A549 (cell line): ENCODE measurements around the gene FPR1. TPM values are rescaled to one million over a fixed set of nuclear protein-coding genes. Genes with fewer than 3 reads are reported as not detected.
A peak's percentile ranks its signal among the peaks of the same experiment; 100 is the strongest.

Source experiments
- ATAC-seq, 2 experiments: fragments of 200-7000 bp in 1 of 2; fragments of >200 bp in 1 of 2; cut with Nextera tagmentation in 1 of 2; cut with Tn5 transposase in 1 of 2; 3 replicates each; pipeline versions ENCODE4 v1.8.0 to v1.9.1; 2018 to 2020; ENCODE audit warnings: mild to moderate bottlenecking in 1 of 2, moderate library complexity in 1 of 2
- CTCF ChIA-PET: fragments of 300-600 bp; sonication (Branson Sonifier 250); formaldehyde crosslinking; extraction: SDS; loops from one replicate; lab custom pipeline; 2021; ENCODE audit warnings: antibody characterized with exemption, inconsistent platforms; lab: Yijun Ruan, JAX
- POLR2A ChIA-PET: fragments of 350-600 bp; formaldehyde crosslinking; extraction: SDS; loops from one replicate; lab custom pipeline; 2021; ENCODE audit warnings: antibody characterized with exemption, inconsistent platforms; lab: Yijun Ruan, JAX
- DNase-seq, 2 experiments: peaks; one replicate each; pipeline versions ENCODE4 v3.0.0 to v3.0.0-alpha.2; 2011 to 2016; ENCODE audit warnings: low read depth in 1 of 2, low spot score in 1 of 2
- FAIRE-seq: peaks from 2 replicates; lab custom pipeline; 2011; peaks lifted over from hg19 to GRCh38; lab: Jason Lieb, UNC
- H3K27ac ChIP-seq, 2 experiments: fragments of >200 bp; sonication (Bioruptor Twin); formaldehyde crosslinking; 3 replicates each; pipeline ENCODE4 v1.5.1; 2016 to 2017
- H3K4me1 ChIP-seq: fragments of >200 bp; sonication (Bioruptor Twin); formaldehyde crosslinking; 3 replicates; pipeline ENCODE4 v1.6.1; 2016
- H3K4me2 ChIP-seq: fragments of >200 bp; sonication (Bioruptor Twin); formaldehyde crosslinking; 3 replicates; pipeline ENCODE4 v1.6.1; 2016
- H3K4me3 ChIP-seq: fragments of >200 bp; sonication (Bioruptor Twin); formaldehyde crosslinking; 3 replicates; pipeline ENCODE4 v1.5.1; 2016
- H3K9me3 ChIP-seq: fragments of >200 bp; sonication (Bioruptor Twin); formaldehyde crosslinking; 3 replicates; pipeline ENCODE4 v1.6.1; 2016
- CEBPB ChIP-seq, 2 experiments: fragments of >200 bp in 1 of 2; sonication (Bioruptor Twin) in 1 of 2; formaldehyde crosslinking in 1 of 2; IDR thresholded peaks; 2 replicates each; pipeline ENCODE4 v1.6.1; 2012 to 2016
- JUN ChIP-seq, 2 experiments: fragments of >200 bp; sonication (Bioruptor Twin); formaldehyde crosslinking; IDR thresholded peaks; 2 replicates in 1 of 2; 3 replicates in 1 of 2; pipeline ENCODE4 v1.6.1; 2016 to 2017
- NPAS2 ChIP-seq: fragments of 250-450 bp; sonication (Bioruptor Pico); IDR thresholded peaks from 2 replicates; pipeline ENCODE4 v1.8.0; 2022; ENCODE audit warnings: mild to moderate bottlenecking, moderate library complexity, borderline replicate concordance
- PHF8 ChIP-seq: fragments of 200-600 bp; sonication (generic); IDR thresholded peaks from 2 replicates; pipeline ENCODE4 v1.6.1; 2016; ENCODE audit warnings: low read depth, mild to moderate bottlenecking, antibody characterized with exemption, moderate library complexity, borderline replicate concordance
- POLR2AphosphoS2 ChIP-seq: conservative IDR thresholded peaks from 2 replicates; pipeline ENCODE4 v1.6.1; 2012; ENCODE audit warnings: low read length, improper control_type of control experiment, inconsistent platforms
- SREBF2 ChIP-seq: fragments of 450-650 bp; IDR thresholded peaks from 2 replicates; pipeline ENCODE4 v1.6.1; 2014; ENCODE audit warnings: mild to moderate bottlenecking, moderate library complexity
- ZC3H11A ChIP-seq: fragments of 450-650 bp; IDR thresholded peaks from 2 replicates; pipeline ENCODE4 v1.6.1; 2014; ENCODE audit warnings: antibody characterized with exemption, mild to moderate bottlenecking
- WGBS: methylation state at CpG from one replicate; pipeline ENCODE4 v1.1.6; 2017; ENCODE audit errors: missing lambda C conversion rate; 5-methylcytosine and 5-hydroxymethylcytosine counted together
- polyA plus RNA-seq, 4 experiments: library from polyadenylated mRNA; depleted of rRNA in 3 of 4; stranded (reverse); fragments of >200 nt; fragmentation: RNase III in 1 of 4; extraction: RNeasy Plus Mini Kit Qiagen cat#74134 plus additional on column Dnase treatment in 1 of 4; gene quantifications; 2 replicates in 3 of 4; 3 replicates in 1 of 4; pipeline ENCODE4 v1.2.3, GENCODE V29; 2011 to 2017
- TF ChIP-seq, protein P1 (sequence below): fragments of >200 bp; sonication (Bioruptor Twin); formaldehyde crosslinking; IDR thresholded peaks from 3 replicates; pipeline ENCODE4 v1.5.1; 2016
- TF ChIP-seq, protein P2 (sequence below): IDR thresholded peaks from 2 replicates; pipeline ENCODE4 v1.6.1; 2012
- TF ChIP-seq, protein P3 (sequence below): fragments of 250-450 bp; sonication (Bioruptor Pico); IDR thresholded peaks from 2 replicates; pipeline ENCODE4 v1.5.0; 2020; ENCODE audit warnings: low read depth, mild to moderate bottlenecking, moderate library complexity

Gene FPR1
- polyA plus RNA-seq, 2 of the 4 experiments (the other 2 are of a cell fraction), result not detected

DNA sequence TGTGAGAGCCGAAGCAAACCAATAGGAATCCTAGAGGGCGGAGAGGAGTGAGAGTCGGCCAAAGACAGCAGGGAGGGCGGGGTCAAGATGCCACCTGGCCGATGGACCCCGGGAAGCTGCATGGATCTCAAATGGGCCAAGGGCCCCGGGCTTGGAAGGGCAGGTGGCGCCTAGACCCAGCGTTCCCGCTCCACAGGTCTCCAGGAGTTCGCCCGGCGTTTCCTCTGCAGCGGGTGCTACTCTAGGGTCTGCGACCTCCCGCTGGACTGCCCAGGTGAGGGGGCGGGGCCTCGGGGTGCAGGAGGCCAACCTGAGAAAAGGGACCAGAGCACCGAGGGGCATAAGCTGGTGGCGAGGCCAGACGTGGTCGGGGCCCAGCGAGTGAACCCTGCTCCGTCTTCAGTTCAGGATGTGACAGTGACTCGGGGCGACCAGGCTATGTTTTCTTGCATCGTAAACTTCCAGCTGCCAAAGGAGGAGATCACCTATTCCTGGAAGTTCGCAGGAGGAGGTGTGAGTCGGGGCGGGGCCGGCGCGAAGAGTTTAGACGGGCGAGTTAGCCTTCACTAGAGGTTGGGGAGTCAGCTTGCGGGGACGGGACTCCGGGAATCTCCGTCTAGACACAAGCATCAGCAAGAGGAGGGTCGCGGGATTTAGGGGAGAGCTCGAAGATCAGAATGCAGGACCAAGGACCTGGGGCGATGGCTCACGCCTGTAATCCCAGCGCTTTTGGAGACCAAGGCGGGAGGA lies 48.7 kb downstream of the FPR1 start:
- Histone ChIP-seq H3K9me3 (no peaks in the 10 kb centered on the region), H3K27ac (peak overlapping the region in 1 of 2 experiments; percentile 96; a peak in 3 of 6 replicates), H3K4me3 (no peak overlapping the region), H3K4me2 (no peak overlapping the region; the same call in 2 of the 3 replicates), H3K4me1 (peaks cover 28% of the 10 kb centered on the region; the same call in 2 of the 3 replicates)
- ATAC-seq, result peak; percentile 3 to 5; a peak in 3 of 6 replicates
- no peak for FAIRE-seq
- ChIA-PET POLR2A (interaction anchor here (0.7 to 2.6 kb wide), 4 partner anchors 14 to 385 kb away, joined by 3 to 29 read pairs (median 4); no protein-coding TSS in a partner anchor), CTCF (interaction anchor here (0.7 to 3.5 kb wide), 6 partner anchors 8 to 308 kb away, joined by 3 to 28 read pairs (median 7); partner anchors contain the start of gene SPACA6)
- no peak for TF ChIP-seq CEBPB (IDR thresholded peaks at IDR 0.05)
- TF ChIP-seq, protein P1, sequence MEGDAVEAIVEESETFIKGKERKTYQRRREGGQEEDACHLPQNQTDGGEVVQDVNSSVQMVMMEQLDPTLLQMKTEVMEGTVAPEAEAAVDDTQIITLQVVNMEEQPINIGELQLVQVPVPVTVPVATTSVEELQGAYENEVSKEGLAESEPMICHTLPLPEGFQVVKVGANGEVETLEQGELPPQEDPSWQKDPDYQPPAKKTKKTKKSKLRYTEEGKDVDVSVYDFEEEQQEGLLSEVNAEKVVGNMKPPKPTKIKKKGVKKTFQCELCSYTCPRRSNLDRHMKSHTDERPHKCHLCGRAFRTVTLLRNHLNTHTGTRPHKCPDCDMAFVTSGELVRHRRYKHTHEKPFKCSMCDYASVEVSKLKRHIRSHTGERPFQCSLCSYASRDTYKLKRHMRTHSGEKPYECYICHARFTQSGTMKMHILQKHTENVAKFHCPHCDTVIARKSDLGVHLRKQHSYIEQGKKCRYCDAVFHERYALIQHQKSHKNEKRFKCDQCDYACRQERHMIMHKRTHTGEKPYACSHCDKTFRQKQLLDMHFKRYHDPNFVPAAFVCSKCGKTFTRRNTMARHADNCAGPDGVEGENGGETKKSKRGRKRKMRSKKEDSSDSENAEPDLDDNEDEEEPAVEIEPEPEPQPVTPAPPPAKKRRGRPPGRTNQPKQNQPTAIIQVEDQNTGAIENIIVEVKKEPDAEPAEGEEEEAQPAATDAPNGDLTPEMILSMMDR, result no peak
- TF ChIP-seq NPAS2 (CRISPR knock-in tag), result no peak
- 0 out of 2 replicates have a peak, but pooled peaks have one; percentile 6 for TF ChIP-seq ZC3H11A
- no peak for TF ChIP-seq POLR2AphosphoS2
- DNase-seq, result no peak
- WGBS, result 89% methylated on average over 46 of the region's 46 CpGs

DNA sequence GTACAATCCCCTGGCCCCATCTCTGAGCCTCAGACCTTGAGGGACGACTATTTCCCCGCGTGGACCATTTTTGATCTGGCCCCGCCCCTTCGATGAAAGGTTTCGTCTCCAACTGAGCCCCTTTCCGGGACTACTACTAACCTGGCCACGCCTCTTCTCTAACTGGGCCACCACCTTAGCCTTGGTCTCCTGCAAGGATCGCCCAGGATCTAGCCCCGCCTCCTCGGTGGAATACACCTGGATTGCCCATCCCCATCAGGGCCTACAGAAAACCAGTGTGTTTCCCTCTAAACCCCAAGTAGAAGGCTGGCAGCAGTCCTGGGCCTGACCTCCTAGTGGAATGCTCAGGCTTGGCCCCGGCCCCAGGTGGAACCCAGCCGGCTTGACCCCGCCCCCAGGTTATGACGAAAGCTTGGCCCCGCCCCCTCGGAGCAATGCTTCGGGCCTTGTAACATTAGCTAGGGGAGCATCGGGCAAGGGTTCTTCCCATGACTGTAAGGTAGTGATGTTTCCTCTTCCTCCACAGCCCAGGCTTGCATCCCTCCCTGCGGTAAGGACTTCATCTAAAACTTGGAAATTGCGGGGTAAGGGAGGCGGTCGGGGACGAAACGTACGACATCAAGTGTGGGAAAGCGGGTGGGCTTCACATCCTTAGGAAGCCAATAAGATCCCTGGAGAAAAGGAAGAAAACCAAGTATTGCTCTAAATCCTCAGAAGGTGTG lies 49.4 kb downstream of the FPR1 start:
- Histone ChIP-seq H3K4me2 (no peak overlapping the region), H3K4me1 (peaks cover 28% of the 10 kb centered on the region; the same call in 2 of the 3 replicates), H3K27ac (0 out of 6 replicates have a peak overlapping the region, but pooled peaks of 1 of the 2 experiments have one; percentile 3), H3K9me3 (no peaks in the 10 kb centered on the region), H3K4me3 (no peak overlapping the region)
- ChIA-PET CTCF (interaction anchor here (1.3 to 3.5 kb wide), 3 partner anchors 7 to 307 kb away, joined by 4 to 28 read pairs (median 14); no protein-coding TSS in a partner anchor), POLR2A (interaction anchor here (1.1 to 2.6 kb wide), 2 partner anchors 13 kb away, joined by 3 to 29 read pairs; no protein-coding TSS in a partner anchor)
- DNase-seq (peak; percentile 71 to 74), FAIRE-seq (no peak), ATAC-seq (peak; percentile 31 to 45)
- TF ChIP-seq PHF8, result no peak
- TF ChIP-seq JUN (IDR thresholded peaks at IDR 0.05), result peak in 1 of 2 experiments; percentile 31; a peak in 2 of 5 replicates
- TF ChIP-seq, protein P2, sequence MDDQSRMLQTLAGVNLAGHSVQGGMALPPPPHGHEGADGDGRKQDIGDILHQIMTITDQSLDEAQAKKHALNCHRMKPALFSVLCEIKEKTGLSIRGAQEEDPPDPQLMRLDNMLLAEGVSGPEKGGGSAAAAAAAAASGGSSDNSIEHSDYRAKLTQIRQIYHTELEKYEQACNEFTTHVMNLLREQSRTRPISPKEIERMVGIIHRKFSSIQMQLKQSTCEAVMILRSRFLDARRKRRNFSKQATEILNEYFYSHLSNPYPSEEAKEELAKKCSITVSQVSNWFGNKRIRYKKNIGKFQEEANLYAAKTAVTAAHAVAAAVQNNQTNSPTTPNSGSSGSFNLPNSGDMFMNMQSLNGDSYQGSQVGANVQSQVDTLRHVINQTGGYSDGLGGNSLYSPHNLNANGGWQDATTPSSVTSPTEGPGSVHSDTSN, result 0 out of 2 replicates have a peak, but pooled peaks have one; percentile 11
- TF ChIP-seq, protein P3, sequence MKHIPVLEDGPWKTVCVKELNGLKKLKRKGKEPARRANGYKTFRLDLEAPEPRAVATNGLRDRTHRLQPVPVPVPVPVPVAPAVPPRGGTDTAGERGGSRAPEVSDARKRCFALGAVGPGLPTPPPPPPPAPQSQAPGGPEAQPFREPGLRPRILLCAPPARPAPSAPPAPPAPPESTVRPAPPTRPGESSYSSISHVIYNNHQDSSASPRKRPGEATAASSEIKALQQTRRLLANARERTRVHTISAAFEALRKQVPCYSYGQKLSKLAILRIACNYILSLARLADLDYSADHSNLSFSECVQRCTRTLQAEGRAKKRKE (CRISPR knock-in tag), result no peak
- 88% methylated on average over 21 of the region's 27 CpGs for WGBS

DNA sequence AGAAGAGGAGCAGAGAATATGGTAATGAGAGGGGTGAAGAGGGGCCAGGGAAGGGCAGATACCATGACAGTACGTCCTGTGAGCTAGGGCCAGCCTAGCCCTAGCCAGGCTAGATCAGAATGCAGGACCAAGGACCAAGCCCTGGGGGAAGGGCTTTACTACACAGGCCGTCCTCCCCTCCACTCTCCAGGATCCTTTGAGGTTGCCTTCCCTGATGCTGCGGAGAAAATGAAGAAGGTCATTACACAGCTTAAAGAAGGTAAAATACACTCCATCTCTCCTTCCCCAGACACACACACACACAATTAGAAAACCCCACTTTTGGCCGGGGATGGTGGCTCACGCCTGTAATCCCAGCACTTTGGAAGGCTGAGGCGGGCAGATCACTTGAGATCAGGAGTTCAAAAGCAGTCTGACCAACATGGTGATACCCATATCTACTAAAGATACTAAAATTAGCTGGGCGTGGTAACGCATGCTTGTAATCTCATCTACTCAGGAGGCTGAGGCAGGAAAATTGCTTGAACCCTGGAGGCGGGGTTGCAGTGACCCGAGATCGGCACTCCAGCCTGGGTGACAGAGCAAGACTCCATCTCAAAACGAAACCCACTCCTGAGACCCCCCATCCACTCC lies 50.1 kb downstream of the FPR1 start:
- ChIA-PET CTCF (interaction anchor here (3.5 kb wide), 1 partner anchor 13 kb away, joined by 28 read pairs; no protein-coding TSS in a partner anchor), POLR2A (interaction anchor here (1.1 to 1.4 kb wide), 2 partner anchors 12 to 362 kb away, joined by 3 to 5 read pairs; no protein-coding TSS in a partner anchor)
- ATAC-seq, result no peak
- DNase-seq, result no peak
- Histone ChIP-seq H3K4me1 (peaks cover 28% of the 10 kb centered on the region; the same call in 2 of the 3 replicates), H3K4me3 (no peak overlapping the region), H3K27ac (no peak overlapping the region), H3K4me2 (no peak overlapping the region), H3K9me3 (no peaks in the 10 kb centered on the region)
- TF ChIP-seq, protein P2, result 0 out of 2 replicates have a peak, but pooled peaks have one; percentile 15
- TF ChIP-seq SREBF2 (no peak), CEBPB (IDR thresholded peaks at IDR 0.05) (no peak)
- 89% methylated on average over 12 of the region's 12 CpGs for WGBS
- no peak for FAIRE-seq
